H1 (cell line): Measurements from ENCODE around the gene CDC42EP4. TPM values are rescaled to one million over a fixed set of nuclear protein-coding genes. Genes with fewer than 3 reads are reported as not detected.

ENCODE experiments used
- MAX ChIP-seq: IDR thresholded peaks from 2 replicates; pipeline ENCODE4 v1.6.1; 2012; ENCODE audit warnings: inconsistent platforms
- polyA plus RNA-seq, 7 experiments: library from polyadenylated mRNA; depleted of rRNA in 3 of 7; stranded (reverse) in 5 of 7; unstranded in 2 of 7; fragments of >200 nt in 5 of 7; fragments of 200-250 nt in 2 of 7; gene quantifications; 1 replicate in 5 of 7; 2 replicates in 1 of 7; 4 replicates in 1 of 7; pipeline versions ENCODE4 v1.2.1 to v1.2.3, GENCODE V29; 2011 to 2013; ENCODE audit warnings: missing spikeins in 2 of 7, mixed read lengths in 2 of 7
- total RNA-seq: library from RNA; stranded (reverse); fragmentation: NEBNext Ultra II Directional; extraction: Animal tissue kit (Norgen Biotek cat#: 25700); gene quantifications from 2 replicates; pipeline ENCODE4 v1.2.1, GENCODE V29; 2021

Gene CDC42EP4
- total and polyA plus RNA-seq, 2 of the 8 experiments (the other 6 are each of a cell fraction or from before 2014, with no cell fraction given), result 8.8 to 12.6 TPM

GRCh38 chr17:73360961-73361761 lies 49.4 kb upstream of the CDC42EP4 start (continued):
- no peak; the same call in 1 of the 2 replicates for TF ChIP-seq MAX
